HG03520 (cell line): Measurements from ENCODE around the gene SHH.
"Not testable (repeated sequence)": the region's sequence is repeated elsewhere in the genome, so short reads cannot be mapped to it uniquely, and the experiment has no call there.

Experiments
- ATAC-seq: cut with Tn5 transposase; IDR thresholded peaks from one replicate; pipeline ENCODE4 v1.9.1; 2021; ENCODE audit warnings: mild to moderate bottlenecking, moderate library complexity; ENCODE audit not compliant: unreplicated experiment

The SHH gene

DNA sequence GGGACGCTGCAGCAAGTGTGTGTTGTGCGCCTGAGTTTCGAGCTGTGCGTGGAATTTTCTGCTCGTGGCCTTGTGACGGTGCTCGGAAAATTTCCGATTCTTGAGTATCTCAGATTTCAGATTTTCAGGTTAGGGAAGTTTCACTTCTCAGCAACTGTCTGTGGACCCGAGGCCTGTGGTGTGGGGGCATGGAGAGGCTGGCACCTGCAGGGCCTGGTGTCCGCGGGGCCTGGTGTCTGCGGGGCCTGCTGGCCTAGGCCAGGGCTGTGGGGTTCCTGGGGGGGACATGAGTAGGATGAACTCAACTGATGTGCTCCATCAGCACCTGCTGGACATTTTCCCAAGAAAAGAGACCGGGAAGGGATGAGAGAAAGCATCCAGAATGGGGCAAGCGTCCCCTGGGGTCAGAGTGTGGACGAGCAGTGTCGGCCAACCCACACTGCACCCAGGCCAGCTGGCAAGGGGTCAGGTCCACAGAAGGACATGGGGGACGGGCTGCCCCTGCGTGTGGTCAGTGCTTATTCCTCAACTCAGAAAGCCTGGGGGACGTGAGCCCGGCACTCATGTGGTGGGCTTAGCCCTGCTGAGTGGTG, 31.3 kb upstream of the SHH start:
- no peak for ATAC-seq

DNA sequence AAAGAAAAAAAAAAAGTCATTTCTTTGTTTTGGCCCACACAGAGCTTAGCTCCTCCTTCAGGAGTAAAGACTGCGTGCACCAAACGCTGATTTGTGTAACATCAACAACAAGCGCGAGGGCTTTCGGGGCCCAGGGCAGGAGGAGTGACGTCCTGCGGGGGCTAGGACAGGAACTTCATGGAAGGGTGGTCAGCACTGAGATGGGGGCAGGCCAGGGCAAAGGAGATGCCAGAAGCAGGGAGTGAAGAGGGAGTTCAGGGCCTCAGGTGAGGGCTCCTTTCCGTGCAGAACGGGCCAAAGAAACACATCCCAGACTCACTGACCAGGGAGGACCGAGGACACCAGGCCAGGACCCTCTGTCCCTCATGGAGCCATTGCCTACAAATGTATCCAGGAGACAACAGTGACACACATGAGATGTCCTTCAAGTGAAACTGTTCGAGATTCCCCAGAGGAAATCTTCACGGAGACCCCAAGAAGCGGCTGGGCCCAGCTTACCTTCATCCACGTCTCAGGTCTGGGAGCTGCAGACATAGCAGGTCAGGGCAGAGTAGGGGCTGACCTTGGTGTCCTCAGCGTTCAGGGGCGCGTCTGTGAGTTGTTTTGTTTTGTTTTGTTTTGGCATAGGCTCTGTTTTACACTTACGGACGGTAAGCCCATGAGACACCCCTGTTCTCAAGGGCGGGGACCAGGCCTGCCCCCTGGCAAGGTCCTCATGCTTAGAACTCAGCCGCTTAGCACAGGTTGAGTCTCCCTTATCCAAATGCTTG, 30.4 kb upstream of the SHH start:
- no peak for ATAC-seq

DNA sequence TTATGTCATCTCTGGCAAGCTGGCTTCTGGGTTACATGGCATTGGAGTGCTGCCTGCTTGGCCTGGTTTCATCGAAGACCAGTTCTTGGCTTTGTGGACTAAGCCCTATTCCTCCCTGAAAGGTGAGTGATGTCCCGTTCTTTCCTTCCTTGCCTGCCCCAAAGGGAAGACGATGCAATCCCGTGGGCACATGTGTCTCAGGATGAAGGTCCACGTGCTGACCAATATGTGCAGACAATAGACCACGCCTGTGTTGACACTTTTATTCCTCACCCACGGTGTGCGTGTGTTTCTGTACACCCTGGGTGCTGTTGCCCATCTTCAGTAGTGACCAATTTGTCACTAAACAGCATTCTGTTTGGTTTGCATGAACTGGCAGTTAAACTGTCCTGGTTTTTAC, 28.6 kb upstream of the SHH start:
- ATAC-seq: no peak

DNA sequence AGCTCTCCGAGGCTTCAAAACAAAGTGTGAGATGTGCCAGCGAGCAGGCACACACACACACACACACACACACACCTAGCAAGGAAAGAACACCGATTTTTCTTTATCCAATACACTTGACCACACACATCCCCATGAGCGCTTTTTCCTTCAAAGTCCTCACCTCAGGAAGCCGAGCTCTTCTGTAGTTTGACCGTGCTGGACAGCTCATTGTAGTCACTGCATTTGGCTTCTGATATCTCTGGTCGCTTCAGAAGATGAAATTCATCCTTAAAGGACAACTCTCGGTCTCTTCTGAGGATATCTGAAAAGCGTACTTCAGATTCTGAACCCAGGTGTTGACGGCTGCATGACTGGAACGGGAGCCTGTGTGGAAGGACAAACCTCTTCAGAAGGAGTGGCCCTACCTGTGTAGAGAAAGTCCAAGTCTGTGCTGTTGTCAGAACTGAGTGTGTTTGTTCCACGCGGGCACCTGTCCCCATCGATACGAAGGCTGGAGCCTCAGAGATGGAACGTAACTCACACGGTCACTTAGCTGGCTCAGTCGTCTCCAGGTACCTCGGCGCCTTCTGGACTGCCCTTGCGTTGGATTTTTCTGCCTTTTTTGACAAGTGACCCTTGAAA, 28.1 kb upstream of the SHH start:
- ATAC-seq: no peak

DNA sequence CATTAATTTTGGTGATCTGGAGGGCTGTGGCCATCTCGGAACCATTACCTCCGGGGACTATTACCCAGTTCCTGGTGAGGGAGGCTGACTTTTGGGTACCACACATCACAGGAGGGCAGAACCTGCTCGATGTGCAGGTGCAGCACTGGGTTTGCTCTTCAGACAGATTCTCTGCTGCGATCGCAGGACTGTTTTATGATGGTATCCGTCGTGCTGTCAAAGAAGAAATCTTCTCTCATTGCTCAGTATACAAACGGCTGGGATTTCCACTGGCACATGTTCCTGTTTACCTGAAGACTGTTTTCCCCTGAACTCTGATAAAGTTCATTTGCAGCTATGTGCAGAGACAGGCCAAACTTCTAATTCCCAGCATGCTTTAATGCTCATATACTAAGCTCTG, 27.2 kb upstream of the SHH start:
- no peak for ATAC-seq

DNA sequence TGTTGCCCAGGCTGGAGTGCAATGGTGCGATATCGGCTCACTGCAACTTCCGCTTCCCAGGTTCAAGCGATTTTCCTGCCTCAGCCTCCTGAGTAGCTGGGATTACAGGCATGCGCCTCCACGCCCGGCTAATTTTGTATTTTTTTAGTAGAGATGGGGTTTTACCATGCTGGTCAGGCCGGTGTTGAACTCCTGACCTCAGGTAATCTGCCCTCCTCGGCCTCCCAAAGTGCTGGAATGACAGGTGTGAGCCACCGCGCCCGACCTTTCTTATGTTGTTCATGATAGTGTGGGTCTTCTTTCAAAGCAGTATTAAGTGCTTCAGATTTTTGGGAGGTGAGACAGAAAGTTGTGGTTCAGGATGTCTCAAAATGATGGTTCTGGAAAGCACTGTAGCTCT, 26.0 kb upstream of the SHH start:
- not testable (repeated sequence) for ATAC-seq

DNA sequence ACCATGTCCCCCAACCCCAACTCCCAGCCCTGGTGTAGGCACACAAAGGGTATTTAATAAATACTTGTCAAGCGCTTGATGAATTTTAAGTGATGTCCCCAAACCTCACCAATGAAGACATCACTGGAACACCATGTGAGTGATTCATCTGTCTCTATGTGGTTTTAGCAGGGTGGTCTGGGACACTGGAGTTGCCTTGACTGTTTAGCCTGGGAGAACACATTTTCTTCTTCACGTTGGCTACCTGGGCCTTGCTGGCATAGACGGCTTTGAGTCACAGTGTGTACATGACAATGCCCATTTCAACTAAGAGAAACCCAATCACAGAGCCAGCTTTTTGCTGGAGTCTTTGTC, 24.8 kb upstream of the SHH start:
- no peak for ATAC-seq

DNA sequence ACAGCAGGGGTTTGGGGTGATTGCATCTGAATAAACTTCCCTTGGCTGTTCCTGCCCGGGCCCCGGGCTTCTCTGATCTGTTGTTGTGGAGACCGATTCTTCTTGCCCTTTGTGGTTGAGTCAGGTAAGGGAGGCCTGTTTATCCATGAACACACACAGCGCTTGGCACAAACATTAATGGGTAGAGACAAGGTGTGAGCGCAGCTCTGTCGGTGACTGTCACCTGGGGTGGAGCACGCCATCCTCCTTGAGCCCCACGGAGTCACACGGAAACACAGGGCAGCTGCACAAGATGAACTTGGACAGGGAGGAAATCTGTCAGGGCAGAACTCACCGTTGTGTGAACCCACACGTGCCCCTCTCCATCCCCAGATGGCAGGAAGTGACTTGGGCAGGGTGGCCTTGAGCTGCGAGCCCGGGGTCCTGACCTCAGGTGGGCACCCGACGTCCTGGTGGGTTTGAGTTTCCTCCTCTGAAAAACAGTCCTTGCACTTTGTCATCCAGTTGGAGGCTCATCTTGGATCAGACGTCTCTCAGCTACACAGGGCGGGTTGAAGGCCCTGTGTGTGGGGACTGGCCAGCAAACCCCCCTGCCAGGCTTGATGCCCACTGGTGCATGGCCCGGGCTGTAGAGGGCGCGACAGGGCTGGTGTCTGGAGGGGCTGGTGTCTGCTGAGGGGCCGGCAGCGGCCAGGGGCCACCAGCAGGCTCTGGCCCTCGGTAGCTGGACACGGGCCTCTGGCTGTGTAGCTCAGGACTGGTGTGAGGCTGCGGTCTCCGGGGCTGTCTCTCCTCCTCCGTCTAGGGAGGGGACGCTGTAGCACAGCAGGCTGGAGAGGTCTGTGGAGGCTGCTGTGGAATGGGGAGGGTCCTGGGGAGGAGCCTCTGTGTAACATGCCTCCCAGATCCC, 24.2 kb upstream of the SHH start:
- ATAC-seq: no peak

DNA sequence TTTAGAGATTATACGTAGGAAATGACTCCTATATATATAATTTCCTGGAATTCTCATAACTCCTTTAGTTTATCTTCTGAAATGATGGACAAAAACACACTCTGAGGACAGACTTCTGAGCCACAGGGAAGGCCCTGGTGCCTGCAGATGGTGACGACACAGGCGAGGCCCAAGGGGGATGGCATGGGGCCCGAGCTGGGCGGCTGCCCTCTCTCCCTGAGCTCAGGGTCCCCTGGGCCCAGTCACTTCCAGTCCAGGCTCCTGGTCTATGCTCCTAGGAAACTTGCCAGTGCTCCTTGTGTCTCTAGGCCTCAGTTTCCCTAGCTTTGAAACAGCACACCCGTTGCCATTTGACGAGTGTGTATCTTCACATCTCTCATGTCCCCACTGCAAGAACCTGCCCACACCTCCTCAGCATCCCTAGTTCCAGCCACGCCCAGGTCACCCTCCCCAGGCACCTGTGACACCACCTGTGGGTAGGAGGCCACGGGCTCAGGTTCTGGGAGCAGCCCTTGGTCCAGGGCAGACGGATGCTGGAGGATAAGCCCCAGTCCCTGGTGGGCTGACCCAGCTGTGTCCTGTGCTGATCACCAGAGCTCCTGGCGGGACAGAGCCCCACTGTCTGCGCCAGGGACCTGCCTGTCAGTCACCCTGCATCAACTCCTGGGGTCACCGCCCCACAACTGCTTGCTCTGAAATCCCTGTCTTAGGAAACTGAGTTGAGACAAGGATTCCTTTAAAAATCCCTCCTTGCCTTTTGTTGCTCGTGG, 23.4 kb upstream of the SHH start:
- no peak for ATAC-seq

DNA sequence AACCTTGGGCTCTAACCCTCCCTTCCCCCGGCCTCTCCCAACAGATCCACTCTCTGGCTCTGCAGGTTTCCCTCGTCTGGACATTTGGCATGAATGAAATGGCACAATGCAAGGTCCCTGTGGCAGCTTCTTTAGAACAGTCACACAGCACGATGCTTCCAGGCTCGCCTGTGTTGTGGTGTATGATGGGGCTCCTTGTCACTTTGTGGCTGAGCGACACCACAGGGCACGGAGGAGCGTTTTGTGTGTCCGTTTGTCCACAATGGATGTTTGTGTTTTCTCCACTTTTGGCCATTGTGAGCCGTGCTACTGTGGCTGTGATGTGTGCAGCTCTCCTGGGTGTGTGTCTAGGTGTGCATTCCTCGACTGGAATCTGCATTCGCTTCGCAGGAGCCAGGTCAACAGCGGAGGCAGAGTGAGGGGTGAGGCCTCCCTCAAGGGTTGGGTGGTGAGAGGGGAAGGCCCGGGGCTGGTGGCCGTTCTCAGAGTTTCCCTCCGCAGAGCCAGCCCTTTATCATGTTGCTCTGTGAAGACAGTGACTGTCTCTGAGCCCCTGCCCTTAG, 22.3 kb upstream of the SHH start:
- ATAC-seq: no peak

DNA sequence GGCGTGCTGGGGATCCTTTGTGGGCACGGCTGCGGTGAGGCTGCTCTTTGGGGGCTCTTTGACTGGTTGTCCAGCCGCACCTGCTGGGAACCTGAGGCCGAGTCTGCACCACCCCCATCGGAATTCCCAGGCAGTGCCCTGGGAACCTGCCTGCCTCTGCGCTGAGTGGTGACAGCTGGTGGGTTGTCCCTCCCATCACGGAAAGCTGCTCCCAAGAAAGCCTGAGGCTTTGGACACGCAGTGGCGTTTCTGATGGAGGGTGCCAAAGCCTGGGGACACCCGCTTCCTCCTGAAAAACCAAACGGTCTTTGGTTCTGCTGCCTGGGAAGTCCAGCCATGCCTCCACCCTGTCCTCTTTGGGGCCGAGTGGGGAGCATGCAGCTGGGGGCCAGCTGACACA, 21.4 kb upstream of the SHH start:
- ATAC-seq: no peak

DNA sequence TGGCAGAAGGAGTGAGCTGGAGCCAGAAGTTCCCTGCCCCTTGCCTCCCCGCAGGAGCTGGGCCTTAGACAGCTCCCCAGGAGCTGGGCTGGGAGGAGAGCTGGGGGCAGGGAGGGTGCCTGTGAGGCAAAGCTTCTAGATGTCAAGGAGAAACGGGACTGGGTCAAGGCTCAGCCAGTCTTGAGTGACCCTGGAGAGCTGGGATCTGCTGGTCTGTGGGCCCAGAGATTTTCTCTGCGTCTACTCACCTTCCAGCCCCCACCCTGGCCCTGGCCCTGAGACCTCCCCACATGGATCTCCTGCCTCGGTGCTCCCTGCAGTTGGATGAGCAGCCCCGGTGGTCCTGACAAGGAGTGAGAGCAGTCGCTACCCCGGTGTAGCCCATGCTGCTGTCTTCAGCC, 20.3 kb upstream of the SHH start:
- ATAC-seq: no peak

DNA sequence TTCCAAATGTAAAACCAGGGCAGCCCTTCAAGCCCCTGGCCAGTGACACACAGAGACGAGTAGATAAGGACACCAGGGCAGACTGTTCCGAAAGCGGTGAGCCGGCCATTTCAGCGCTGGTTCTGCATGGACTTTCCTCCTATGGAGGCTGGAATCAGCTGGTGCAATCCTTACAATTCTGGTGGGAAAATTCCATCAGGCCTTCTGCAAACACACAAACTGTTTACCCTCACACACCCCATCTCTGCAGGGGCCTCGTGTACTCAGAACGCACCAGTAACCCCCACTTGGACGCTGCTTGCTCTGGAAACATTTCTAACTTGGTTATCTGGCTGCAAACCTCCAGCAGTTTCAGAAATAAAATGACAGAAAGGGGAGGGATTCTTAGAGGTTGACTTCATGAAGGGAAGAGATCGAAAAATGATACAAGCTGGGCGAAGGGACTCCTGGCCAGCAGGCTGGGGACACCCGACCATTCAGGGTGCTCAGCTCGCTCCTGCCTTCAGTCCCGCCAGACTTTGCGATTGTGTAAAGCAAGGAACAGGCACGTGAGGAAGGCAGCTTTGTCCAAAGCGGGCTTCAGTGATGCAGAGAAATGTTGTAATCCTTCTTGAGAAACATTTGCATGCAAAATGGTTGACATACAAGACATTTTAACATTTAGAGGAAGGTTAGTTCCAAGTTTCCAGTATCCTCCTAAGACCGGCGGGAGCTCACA, 19.7 kb upstream of the SHH start:
- no peak for ATAC-seq

DNA sequence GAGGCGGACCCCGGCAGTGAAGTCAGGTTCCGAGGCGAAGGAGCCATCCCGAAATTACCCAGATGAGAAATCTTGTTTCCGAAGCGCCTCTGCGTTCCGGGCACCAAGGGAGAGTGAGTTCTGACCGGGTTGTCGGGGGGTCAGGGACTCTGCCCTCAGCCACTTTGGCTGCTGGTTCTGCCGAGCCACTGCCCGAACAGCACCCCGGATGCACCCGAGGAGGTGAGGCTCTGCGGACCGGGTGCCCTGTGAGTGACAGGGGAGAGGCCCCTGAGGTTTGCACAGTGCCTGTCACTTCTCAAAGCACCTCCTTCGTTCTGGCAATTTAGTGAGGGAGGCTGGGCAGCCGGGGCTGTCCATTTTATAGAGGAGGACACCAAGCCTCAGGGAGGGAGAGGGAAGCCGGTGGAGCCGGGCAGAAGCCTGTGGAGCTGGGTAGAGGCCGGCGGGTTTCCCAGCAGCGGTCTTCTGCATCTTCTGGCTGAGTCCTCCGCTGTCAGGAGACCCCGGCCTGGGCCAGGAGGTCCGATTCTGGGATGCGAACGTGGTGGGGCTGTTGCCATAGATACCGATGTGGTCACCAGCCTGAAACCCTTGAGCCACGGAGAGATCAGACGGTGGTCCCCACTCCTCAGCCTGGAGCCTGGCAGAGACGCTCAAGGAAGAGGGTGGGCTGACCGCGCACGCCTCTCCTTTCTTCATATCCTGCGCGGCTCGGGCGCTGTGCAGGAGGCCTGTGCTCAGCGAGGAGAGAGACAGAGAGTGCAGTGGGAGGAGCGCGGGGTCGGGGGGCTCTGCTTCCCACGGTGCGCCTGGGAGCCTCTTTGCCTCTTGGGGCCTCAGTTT, 18.9 kb upstream of the SHH start:
- ATAC-seq: no peak

DNA sequence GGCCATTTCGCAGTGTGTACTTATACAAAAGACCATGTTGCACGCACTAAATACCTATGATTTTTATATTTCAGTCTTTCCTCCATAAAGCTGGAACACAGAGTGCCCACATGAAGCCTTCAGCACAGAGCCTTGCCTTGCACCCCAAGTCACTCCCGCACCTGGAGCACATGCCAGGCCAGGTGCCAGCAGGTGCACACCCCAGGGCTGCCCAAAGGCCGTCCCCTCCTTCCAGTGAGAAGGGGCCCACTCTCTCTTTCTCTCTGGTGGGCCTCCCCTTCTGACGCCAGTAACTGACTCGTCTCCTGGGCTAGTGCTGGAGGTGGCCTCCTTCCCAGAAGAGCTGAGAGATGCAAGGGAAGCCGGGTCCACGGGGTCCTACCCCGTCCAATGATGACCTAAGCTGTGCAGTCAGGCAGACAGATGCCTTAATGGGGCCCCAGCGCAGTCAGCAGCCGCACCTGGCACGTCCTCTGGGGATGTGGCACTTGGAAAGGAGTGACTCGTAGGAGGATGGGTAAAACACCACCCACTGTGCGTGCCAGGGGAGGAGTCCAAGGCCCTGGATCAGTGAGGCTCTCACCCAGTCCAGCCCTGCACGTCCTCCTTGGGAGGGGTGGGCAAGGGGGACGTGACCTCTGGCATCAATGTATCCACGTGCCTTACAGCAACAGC, 17.7 kb upstream of the SHH start:
- ATAC-seq: no peak

DNA sequence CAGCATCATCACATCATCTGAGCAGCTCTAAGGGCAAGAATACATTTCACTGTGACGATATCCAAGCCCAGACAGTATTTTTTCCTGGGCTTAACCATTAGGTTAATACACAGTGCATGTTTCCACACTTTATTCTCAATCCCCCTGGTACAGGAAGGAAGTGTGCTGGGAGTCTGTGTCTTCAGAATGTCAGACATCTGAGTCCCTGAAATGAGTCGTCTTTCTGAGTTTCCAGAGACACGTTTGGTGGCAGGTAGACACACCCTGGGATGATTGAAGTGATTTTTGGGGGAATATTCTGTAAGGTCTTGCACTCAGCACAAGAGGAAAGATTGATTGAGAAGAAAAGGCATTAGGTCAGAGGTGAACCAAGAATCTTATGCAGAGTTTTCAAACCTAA, 13.1 kb upstream of the SHH start:
- no peak for ATAC-seq

DNA sequence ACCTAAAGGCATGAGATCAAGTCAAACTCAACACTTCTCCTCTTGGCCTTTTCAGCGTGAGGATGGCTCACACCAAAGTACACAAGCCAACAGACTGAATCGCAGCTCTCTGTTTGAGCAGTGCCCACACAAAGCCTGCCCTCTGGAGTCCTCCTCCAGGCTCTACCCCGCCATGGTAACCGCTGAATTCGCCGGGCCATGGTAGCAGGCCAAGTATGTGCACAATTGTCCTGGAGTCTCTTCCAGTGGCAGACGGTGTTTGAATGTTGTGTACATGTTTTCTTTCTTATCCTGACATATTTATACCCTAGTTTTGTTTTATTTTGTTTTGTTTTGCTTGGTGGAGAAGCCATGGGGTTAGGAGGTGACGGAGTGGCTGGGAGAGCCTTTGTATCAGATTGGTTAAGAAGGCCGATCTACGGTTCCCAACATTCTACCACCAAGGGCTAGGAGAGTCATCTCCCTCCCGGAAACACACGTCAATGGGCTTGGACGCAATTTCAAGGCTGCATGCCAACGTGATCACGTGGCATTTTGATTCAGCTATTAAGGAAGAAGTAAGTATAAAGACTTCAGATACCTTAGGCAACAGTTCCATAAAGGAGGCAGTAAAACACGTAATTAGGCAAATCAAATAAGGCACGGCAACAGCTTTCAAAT, 12.1 kb upstream of the SHH start:
- ATAC-seq: no peak

DNA sequence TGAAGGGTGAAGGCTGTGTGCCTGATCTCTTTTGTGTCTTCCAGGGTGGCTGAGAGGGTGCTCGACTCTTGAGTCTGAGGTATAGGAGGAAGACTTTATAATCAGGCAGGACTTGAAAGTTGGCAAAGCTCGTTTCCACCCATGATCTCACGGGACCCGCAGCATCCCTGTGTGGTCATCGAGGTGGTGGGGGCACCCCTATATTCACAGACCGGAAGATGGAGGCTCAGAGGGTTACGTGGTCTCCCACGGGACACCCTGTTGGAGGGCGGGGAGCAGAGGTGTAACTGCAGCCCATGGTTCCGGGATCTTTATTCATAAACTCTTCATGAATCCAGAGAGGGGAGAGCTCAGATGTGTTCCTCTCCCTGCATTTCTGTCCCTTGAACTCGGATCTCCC, 9.6 kb upstream of the SHH start:
- ATAC-seq: no peak
